Measurements from ENCODE around the gene BCOR.

- TF ChIP-seq CTCF (IDR thresholded peaks at IDR 0.05; ENCODE audit: borderline replicate concordance, extremely low read depth, low read length, poor library complexity, severe bottlenecking) (no peak), EZH2 (IDR thresholded peaks at IDR 0.05; ENCODE audit: borderline replicate concordance, low read depth, low read length, severe bottlenecking) (no peak)
Observed at GRCh38 chrX:40145001-40145922, 47.5 kb upstream of the BCOR start.

Data from DND-41 (cell line).